ENCODE results near the gene EMID1. TPM values are rescaled to one million over a fixed set of nuclear protein-coding genes. Genes with fewer than 3 reads are reported as not detected.

Gene EMID1
- polyA plus RNA-seq (2013, experiment 1 of 2): 4.9 TPM
- polyA plus RNA-seq (2013, experiment 2 of 2): 7.2 TPM

DNA sequence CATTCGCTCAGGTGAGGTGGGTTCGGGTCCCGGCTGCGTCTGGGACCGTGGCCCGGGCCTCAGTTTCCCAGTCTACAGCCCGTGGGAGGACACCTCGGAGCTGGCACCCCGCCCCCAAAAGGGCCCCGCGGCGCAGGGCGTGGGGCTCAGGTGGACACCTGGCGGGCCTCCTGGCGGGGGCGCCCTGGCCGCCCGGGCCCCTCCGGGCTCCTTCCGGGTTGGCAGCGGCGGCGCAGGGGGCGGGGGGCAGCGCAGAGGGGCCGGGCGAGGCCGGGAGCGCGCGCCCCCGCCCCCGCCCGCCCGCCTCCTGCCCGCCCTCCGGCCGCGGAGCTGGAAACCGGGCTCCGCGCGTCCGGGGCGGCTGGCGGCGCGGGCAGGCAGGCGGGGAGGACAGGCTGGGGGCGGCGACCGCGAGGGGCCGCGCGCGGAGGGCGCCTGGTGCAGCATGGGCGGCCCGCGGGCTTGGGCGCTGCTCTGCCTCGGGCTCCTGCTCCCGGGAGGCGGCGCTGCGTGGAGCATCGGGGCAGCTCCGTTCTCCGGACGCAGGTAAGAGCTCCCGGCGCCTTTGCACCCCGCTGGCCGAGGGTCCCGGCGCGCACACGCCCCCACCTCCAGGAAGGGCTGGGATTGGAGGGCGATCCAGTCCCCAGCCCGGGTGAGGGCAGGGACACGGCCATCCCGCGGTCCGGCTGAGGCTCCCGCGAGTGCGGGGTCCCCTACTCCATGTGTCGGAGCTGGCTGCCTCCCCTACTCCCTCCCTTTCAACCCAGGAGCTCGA, at the start of gene EMID1:
TSS of gene EMID1 (plus strand) at position 303 of the 778 bp plus-strand sequence. CDS start at position 446, 143 bp downstream.
- peak within 1 kb of the TSS; percentile 82 for H3K9ac ChIP-seq (ENCODE audit: low read depth, low read length)
- no peaks in the 10 kb centered on the region for H3K36me3 ChIP-seq (ENCODE audit: insufficient read depth, low read length)
- peaks cover 5% of the 10 kb centered on the region for H3K27me3 ChIP-seq (ENCODE audit: insufficient read depth, low read length)
- peak within 1 kb of the TSS; percentile 82 for H3K4me3 ChIP-seq (ENCODE audit: low read length)
- peaks cover 17% of the 10 kb centered on the region for H3K4me1 ChIP-seq (ENCODE audit: insufficient read depth, low read length)
- H3K9me3 ChIP-seq (ENCODE audit: insufficient read depth, low read depth, low read length): no peaks in the 10 kb centered on the region
- H3K27ac ChIP-seq (ENCODE audit: low read depth, low read length): no peak within 1 kb of the TSS; the same call in 1 of the 2 replicates
- 2% methylated on average over 90 of the region's 90 CpGs for WGBS

DNA sequence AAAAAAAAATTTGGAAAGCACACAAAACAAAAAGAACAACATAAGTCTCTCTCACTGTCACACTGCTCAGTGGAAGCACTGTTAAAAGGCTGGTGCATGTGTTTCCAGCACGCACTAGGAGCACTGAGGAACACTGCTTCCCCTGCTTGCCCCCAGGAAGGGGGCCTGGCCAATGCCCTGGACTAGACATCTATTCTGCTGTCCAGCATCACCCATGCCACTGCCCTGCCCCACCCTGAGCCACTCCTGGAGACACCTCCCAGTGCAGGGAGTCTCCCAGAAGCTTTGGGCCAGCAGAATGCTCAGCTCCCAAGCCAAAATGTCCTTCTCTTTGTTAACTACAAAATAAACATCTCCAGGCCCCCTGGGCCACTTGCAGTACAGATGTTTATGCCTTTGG, 49.7 kb upstream of the EMID1 start:
- WGBS: 96% methylated on average over 1 of the region's 1 CpG
- H3K27me3 ChIP-seq (ENCODE audit: insufficient read depth, low read length): no peaks in the 10 kb centered on the region
- H3K9ac ChIP-seq (ENCODE audit: low read depth, low read length): no peak overlapping the region
- no peak overlapping the region for H3K4me3 ChIP-seq (ENCODE audit: low read length)
- no peak overlapping the region for H3K27ac ChIP-seq (ENCODE audit: low read depth, low read length)
- no peaks in the 10 kb centered on the region for H3K36me3 ChIP-seq (ENCODE audit: insufficient read depth, low read length)
- no peaks in the 10 kb centered on the region for H3K9me3 ChIP-seq (ENCODE audit: insufficient read depth, low read depth, low read length)
- H3K4me1 ChIP-seq (ENCODE audit: insufficient read depth, low read length): peaks cover 30% of the 10 kb centered on the region

DNA sequence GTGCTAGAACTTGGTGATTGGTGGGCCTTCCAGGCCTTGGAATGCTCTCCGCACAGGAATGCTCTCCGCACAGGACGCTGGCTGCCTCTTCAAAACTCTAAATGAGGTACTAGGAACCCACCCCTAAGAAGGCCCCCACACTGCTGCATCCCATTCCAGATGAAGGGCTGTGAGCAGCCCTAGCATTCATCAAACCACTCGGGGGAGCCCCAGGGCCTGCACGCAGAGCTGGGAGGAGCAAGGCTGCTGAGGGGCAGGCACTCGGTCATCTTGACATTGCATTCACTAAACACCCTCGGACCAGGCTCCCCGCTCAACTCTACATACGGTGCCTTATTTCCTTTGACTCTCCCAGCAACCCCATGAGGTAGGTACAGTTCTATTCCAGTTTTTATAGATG, 49.2 kb upstream of the EMID1 start:
- 45% methylated on average over 8 of the region's 9 CpGs for WGBS

DNA sequence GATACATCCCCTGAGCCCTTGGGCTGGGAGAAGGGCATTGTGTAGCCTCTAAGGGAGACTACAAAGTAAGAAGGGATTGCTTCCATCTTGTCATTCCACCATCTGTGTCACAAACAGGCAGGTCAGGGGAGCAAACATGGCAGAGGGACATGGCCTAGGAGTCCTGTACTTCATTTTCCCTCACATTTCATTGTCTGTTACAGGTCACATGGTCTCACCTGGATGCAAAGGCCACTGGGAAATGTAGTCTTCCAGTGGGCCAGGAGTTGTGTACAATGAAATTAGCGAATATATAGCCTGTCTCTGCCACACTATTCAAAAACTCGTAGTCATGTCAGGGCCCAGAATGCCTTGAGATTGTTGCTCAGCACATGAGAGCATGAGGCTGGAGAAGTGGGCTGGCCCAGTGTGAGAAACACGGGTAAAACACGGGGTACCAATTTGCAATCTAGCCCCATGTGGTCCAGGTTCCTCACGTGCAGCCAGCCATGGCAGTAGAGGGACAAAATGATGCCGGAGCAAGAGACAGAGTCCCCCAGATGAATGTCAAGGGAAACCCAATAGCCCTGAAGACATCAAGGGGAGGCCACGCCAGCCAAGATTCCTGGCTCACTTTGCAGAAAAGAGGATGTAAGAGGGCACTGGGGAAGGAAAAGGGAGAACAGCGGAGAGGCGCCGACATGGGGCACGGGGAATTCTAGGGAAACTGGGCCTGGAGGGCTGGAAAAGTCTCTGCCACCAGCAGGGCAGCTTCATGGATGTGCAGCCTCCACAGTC, 47.7 kb upstream of the EMID1 start:
- Histone ChIP-seq H3K27me3 (ENCODE audit: insufficient read depth, low read length) (no peaks in the 10 kb centered on the region), H3K9ac (ENCODE audit: low read depth, low read length) (no peak overlapping the region), H3K27ac (ENCODE audit: low read depth, low read length) (no peak overlapping the region), H3K9me3 (ENCODE audit: insufficient read depth, low read depth, low read length) (no peaks in the 10 kb centered on the region), H3K36me3 (ENCODE audit: insufficient read depth, low read length) (no peaks in the 10 kb centered on the region), H3K4me1 (ENCODE audit: insufficient read depth, low read length) (peaks cover 12% of the 10 kb centered on the region), H3K4me3 (ENCODE audit: low read length) (no peak overlapping the region)
- WGBS: 93% methylated on average over 11 of the region's 11 CpGs

More for the DNA sequence above, 49.2 kb upstream of the EMID1 start:
- Histone ChIP-seq H3K9me3 (ENCODE audit: insufficient read depth, low read depth, low read length) (no peaks in the 10 kb centered on the region), H3K36me3 (ENCODE audit: insufficient read depth, low read length) (no peaks in the 10 kb centered on the region), H3K27ac (ENCODE audit: low read depth, low read length) (no peak overlapping the region), H3K4me1 (ENCODE audit: insufficient read depth, low read length) (peaks cover 25% of the 10 kb centered on the region), H3K27me3 (ENCODE audit: insufficient read depth, low read length) (no peaks in the 10 kb centered on the region), H3K4me3 (ENCODE audit: low read length) (no peak overlapping the region), H3K9ac (ENCODE audit: low read depth, low read length) (no peak overlapping the region)

DNA sequence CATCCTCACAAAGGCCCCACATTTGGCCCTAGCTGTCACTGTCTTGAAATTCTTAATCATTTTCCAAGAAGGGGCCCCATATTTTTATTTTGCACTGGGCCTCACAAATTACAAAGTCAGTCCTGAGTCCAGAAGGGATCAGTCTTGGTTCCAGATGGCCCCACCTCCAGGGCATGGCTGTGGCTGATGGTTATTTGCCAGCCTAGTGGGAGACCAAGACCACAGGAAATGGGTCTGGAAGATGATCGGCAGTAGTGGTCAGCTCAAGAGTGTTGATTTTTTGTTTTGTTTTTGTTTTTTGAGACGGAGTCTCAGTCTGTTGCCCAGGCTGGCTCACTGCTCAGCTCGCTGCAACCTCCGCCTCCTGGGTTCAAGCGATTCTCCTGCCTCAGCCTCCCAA, 47.1 kb upstream of the EMID1 start:
- H3K9ac ChIP-seq (ENCODE audit: low read depth, low read length): no peak overlapping the region
- peaks cover 10% of the 10 kb centered on the region; the same call in 1 of the 2 replicates for H3K4me1 ChIP-seq (ENCODE audit: insufficient read depth, low read length)
- WGBS: 94% methylated on average over 5 of the region's 5 CpGs

DNA sequence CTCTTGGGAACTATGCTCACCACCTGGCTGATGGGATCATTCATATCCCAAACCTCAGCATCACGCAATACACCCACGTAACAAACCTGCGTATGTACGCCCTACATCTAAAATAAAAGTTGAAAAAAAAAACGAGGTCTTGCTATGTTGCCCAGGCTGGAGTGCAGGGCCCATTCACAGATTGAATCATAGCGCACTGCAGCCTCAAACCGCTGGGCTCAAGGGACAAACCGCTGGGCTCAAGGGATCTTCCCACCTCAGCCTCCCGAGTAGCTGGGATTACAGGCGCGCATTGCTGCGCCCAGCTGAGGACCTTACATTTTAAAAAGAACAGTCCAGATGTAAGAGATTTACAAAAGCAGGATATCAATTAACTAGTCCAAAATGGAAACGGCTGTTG, 41.9 kb upstream of the EMID1 start:
- 92% methylated on average over 13 of the region's 13 CpGs for WGBS
- H3K4me3 ChIP-seq (ENCODE audit: low read length): no peak overlapping the region
- no peaks in the 10 kb centered on the region for H3K9me3 ChIP-seq (ENCODE audit: insufficient read depth, low read depth, low read length)
- H3K27me3 ChIP-seq (ENCODE audit: insufficient read depth, low read length): no peaks in the 10 kb centered on the region
- no peak overlapping the region for H3K9ac ChIP-seq (ENCODE audit: low read depth, low read length)
- no peaks in the 10 kb centered on the region for H3K36me3 ChIP-seq (ENCODE audit: insufficient read depth, low read length)
- H3K27ac ChIP-seq (ENCODE audit: low read depth, low read length): no peak overlapping the region
- H3K4me1 ChIP-seq (ENCODE audit: insufficient read depth, low read length): no peaks in the 10 kb centered on the region

More for the DNA sequence above, 47.1 kb upstream of the EMID1 start:
- Histone ChIP-seq H3K4me3 (ENCODE audit: low read length) (no peak overlapping the region), H3K27ac (ENCODE audit: low read depth, low read length) (no peak overlapping the region), H3K27me3 (ENCODE audit: insufficient read depth, low read length) (no peaks in the 10 kb centered on the region), H3K36me3 (ENCODE audit: insufficient read depth, low read length) (no peaks in the 10 kb centered on the region), H3K9me3 (ENCODE audit: insufficient read depth, low read depth, low read length) (no peaks in the 10 kb centered on the region)

DNA sequence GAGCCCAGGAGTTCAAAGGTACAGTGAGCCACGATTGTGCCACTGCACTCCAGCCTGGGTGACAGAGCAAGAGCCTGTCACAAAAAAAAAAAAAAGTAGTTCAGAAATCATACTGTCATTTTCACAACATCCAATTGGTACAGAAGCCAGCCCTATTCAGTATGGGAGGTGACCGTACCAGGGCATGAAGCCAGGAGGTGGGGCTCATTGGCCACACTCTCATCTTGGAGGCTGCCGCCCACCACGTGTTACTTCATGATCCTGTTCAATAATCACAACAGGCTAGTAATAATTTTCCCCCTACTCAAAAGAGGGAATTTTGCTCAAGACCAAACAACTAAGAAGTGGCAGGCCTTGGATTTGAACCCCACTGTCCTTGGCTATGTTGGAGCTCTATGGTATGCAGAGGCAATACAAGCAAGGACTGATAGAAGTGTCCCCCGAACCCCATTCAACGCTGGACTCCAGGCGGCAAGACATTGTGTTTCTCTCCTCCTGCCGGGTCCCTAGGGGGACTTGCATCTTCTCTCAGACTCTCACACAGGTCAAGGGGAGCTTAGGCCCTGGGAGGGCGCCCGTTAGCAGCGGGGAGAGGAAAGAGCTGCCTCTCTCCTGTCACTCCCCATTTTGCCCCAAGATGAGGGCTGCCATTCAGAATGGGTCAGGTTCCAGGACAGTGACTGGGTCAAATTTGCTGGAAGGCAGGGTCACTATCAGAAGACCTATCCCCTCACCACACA, 40.2 kb upstream of the EMID1 start:
- Histone ChIP-seq H3K36me3 (ENCODE audit: insufficient read depth, low read length) (no peaks in the 10 kb centered on the region), H3K27me3 (ENCODE audit: insufficient read depth, low read length) (no peaks in the 10 kb centered on the region)
- 92% methylated on average over 11 of the region's 11 CpGs for WGBS

DNA sequence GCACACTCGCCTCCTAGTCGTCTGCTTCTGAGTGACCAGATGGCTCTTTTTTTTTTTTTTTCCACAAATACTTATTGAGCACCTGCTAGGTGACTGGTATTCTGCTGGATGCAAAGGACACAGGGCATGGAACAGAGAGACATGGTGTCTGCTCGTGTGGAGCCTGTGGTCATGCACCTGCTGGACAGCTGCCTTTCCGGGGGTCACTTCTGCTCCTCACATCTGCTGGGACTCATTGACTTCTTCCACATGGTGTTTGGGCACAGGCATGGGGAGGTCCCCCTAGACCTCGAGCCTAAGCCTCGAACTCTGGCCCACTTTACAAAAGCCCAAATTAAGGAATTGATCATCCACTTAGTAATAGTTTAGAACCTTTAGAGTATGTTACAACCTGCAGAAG, 39.5 kb upstream of the EMID1 start:
- no peak overlapping the region for H3K9ac ChIP-seq (ENCODE audit: low read depth, low read length)
- H3K27me3 ChIP-seq (ENCODE audit: insufficient read depth, low read length): no peaks in the 10 kb centered on the region
- no peaks in the 10 kb centered on the region for H3K36me3 ChIP-seq (ENCODE audit: insufficient read depth, low read length)
- H3K4me1 ChIP-seq (ENCODE audit: insufficient read depth, low read length): no peaks in the 10 kb centered on the region
- 87% methylated on average over 6 of the region's 6 CpGs for WGBS
- no peak overlapping the region for H3K27ac ChIP-seq (ENCODE audit: low read depth, low read length)
- no peaks in the 10 kb centered on the region for H3K9me3 ChIP-seq (ENCODE audit: insufficient read depth, low read depth, low read length)
- no peak overlapping the region for H3K4me3 ChIP-seq (ENCODE audit: low read length)

More for the DNA sequence above, 40.2 kb upstream of the EMID1 start:
- H3K9me3 ChIP-seq (ENCODE audit: insufficient read depth, low read depth, low read length): no peaks in the 10 kb centered on the region
- no peak overlapping the region for H3K27ac ChIP-seq (ENCODE audit: low read depth, low read length)
- no peak overlapping the region for H3K4me3 ChIP-seq (ENCODE audit: low read length)
- no peaks in the 10 kb centered on the region for H3K4me1 ChIP-seq (ENCODE audit: insufficient read depth, low read length)
- no peak overlapping the region for H3K9ac ChIP-seq (ENCODE audit: low read depth, low read length)

DNA sequence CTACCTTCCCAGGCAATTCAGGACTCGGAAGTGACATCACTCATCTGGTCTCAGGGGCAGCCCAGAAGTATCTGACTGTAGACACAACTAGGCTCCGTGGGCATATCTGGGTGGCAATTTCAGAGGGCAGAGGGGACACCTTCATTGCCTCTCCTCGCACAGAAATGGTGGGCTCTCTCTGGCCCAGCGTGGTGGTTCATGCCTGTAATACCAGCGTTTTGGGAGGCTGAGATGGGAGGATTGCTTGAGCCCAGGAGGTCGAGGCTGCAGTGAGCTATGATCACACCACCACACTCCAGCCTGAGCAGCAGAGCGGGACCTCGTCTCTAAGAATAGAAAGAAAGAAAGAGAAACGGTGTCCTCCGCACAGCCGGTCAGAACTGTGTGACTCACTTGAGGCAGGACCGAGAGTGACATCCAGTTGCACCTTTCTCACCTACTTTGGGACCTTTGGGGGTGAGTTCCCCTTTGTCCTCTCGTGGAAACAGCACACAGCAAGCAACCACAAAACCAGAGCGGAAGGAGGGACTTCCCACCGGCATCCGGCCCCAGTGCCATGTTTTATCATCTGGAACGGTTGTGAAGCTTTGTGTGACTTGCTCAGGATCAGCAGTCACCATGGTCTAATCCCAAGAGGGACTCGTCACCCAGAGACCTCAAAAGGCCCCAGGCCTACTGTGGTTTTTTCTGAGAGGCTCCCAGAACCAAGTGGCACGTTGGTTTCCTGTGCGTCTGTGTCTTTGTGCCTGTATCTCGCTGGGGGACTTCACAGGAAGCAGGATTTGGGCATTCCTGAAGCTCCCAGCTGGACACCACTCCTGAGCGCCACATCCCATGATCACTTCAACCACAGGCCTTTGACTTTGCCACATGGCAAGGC, 38.4 kb upstream of the EMID1 start:
- 92% methylated on average over 22 of the region's 22 CpGs for WGBS
- no peaks in the 10 kb centered on the region for H3K27me3 ChIP-seq (ENCODE audit: insufficient read depth, low read length)
- no peaks in the 10 kb centered on the region for H3K4me1 ChIP-seq (ENCODE audit: insufficient read depth, low read length)
- H3K9me3 ChIP-seq (ENCODE audit: insufficient read depth, low read depth, low read length): no peaks in the 10 kb centered on the region
- no peaks in the 10 kb centered on the region for H3K36me3 ChIP-seq (ENCODE audit: insufficient read depth, low read length)
- no peak overlapping the region for H3K27ac ChIP-seq (ENCODE audit: low read depth, low read length)
- H3K9ac ChIP-seq (ENCODE audit: low read depth, low read length): no peak overlapping the region
- H3K4me3 ChIP-seq (ENCODE audit: low read length): no peak overlapping the region

DNA sequence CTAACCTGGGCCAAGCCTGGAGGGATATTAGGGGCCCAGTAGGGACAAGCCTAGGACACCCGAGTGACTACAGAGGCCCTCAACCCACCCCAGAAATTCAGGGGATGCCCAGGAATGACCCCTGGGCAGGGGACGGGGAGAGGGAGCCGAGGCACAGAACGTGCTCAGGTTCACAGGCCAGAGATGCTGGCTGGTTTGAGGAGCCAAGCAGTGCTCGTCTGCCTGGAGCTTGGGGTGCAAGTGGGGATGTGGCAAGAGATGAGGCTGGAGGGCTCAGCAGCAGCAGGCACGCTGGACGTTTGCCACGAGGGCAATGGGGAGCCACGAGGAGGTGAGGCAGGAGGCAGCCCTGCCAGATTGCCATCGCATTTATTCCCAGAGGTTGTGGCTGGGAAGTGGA, 34.0 kb upstream of the EMID1 start:
- Histone ChIP-seq H3K27ac (ENCODE audit: low read depth, low read length) (no peak overlapping the region), H3K4me1 (ENCODE audit: insufficient read depth, low read length) (no peaks in the 10 kb centered on the region), H3K27me3 (ENCODE audit: insufficient read depth, low read length) (no peaks in the 10 kb centered on the region), H3K9ac (ENCODE audit: low read depth, low read length) (no peak overlapping the region), H3K4me3 (ENCODE audit: low read length) (no peak overlapping the region), H3K36me3 (ENCODE audit: insufficient read depth, low read length) (no peaks in the 10 kb centered on the region), H3K9me3 (ENCODE audit: insufficient read depth, low read depth, low read length) (peaks cover 8% of the 10 kb centered on the region; the same call in 1 of the 2 replicates)
- WGBS: 91% methylated on average over 9 of the region's 10 CpGs

Measured in HUES64 (cell line).